ENCODE measurements around the gene LYPLAL1.
"Not testable (repeated sequence)": the region's sequence is repeated elsewhere in the genome, so short reads cannot be mapped to it uniquely, and the experiment has no call there.

Gene LYPLAL1

DNA sequence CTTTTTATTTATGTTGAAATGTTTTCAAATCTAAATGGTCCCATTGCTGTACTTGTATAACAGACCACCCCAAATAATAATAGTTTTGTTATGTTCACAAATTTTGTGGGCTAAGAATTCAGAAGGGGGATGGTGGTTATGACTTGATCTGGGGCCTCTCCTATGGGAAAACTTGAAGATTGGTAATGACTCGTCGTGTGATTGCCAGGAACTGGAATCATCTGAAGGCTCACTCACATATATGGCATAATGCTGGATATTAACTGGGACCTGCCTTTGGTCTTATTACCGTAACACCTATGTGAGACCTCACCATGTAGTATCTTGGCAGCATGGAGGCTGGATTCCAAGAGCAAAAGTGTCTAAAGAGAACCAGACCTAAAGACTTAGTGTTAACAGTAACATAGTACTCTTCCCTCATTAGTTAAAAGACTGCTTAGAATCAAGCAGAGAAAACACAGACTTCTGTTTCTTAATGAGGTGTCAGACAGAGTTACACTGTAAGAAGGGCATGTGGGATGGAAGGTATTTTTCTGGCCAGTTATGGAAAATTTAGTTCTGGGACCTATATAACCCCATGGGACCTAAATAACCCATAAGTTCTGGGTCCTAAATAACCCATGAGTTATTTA, 11.9 kb downstream of the LYPLAL1 start:
- H3K9ac ChIP-seq (ENCODE audit: insufficient read length), result no peak overlapping the region

DNA sequence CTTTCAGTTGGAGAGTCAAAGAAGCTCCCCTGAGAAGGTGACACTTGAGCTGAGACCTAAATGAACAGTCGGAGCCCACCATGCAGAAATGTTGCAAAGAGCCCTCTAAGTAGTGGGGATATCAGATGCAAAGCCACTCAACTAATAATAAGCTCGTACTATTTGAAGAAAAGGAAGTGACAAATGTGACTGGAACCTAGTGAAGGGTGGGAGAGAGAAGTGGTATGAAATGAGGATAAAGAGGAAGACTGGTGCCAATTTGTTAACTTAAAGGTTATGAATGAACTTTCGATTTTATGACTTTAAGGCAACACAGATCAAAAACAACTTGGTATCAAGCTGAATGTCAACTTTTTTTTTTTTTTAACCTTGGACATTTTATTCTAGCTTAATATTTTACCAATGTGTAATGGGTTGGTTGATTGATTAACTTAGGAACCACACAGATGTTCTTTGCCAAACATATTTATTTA, 14.7 kb downstream of the LYPLAL1 start:
- DNase-seq (ENCODE audit: low read depth, low spot score), result no peak
- Histone ChIP-seq H3K9ac (ENCODE audit: insufficient read length) (no peak overlapping the region), H3K27ac (no peak overlapping the region), H3K36me3 (ENCODE audit: insufficient read depth, low read length) (peaks cover 35% of the 10 kb centered on the region), H3K4me3 (no peak overlapping the region), H3K9me3 (ENCODE audit: low read depth, low read length) (no peaks in the 10 kb centered on the region)
- no peak for TF ChIP-seq FOXP2 (optimal IDR thresholded peaks at IDR 0.05; ENCODE audit: control extremely low read depth, extremely low read length, insufficient read depth)
- no peak for TF ChIP-seq EZH2 (IDR thresholded peaks at IDR 0.05)
- TF ChIP-seq POLR2AphosphoS5 (IDR thresholded peaks at IDR 0.05; ENCODE audit: borderline replicate concordance, low read depth, low read length), result no peak

More for the DNA sequence above, 11.9 kb downstream of the LYPLAL1 start:
- no peak overlapping the region for H3K4me3 ChIP-seq
- peaks cover 46% of the 10 kb centered on the region for H3K36me3 ChIP-seq (ENCODE audit: insufficient read depth, low read length)
- H3K27ac ChIP-seq, result no peak overlapping the region
- TF ChIP-seq POLR2AphosphoS5 (IDR thresholded peaks at IDR 0.05; ENCODE audit: borderline replicate concordance, low read depth, low read length) (no peak), FOXP2 (optimal IDR thresholded peaks at IDR 0.05; ENCODE audit: control extremely low read depth, extremely low read length, insufficient read depth) (no peak)
- DNase-seq (ENCODE audit: low read depth, low spot score), result no peak
- no peaks in the 10 kb centered on the region for H3K9me3 ChIP-seq (ENCODE audit: low read depth, low read length)

DNA sequence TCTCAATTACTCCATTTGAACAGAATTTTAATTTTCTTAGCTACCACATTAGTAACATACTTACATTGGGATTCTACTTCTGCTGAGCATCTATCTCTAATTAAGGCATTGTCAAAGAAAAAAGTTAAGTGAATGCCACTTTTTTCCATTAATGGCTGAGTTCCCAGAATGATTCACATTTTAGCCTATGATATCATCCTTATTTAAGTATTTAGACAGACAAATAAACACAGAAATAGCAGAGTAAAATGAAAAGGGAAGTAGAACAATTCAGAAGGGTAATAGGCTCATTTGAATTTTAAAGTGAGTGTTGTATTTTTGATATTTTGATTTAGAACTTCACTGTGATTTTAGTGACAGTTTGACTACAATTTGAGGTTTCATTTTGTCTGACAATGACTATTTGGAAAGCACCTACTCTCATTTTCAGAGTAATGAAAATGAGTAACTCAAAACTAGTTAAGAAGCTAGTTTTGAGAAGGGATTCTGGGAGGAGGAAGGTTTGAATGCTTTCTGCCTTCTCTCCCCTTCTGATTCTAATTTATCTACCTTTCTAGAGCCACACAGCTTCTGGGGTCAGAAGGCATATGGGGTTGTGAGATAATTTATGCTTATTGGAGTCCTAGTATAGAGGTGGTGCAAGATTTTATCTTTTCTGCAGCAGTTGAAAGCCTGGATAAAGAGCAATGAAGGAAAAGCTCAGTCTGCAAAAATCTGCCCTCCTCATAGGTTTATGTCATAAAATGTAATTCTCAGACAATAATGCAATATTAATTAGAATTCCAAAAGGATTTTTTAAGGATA, 15.5 kb downstream of the LYPLAL1 start:
- TF ChIP-seq FOXP2 (optimal IDR thresholded peaks at IDR 0.05; ENCODE audit: control extremely low read depth, extremely low read length, insufficient read depth) (no peak), POLR2AphosphoS5 (IDR thresholded peaks at IDR 0.05; ENCODE audit: borderline replicate concordance, low read depth, low read length) (no peak), EZH2 (IDR thresholded peaks at IDR 0.05) (no peak)
- no peaks in the 10 kb centered on the region for H3K9me3 ChIP-seq (ENCODE audit: low read depth, low read length)
- peaks cover 27% of the 10 kb centered on the region for H3K36me3 ChIP-seq (ENCODE audit: insufficient read depth, low read length)
- no peak overlapping the region for H3K4me3 ChIP-seq
- H3K27ac ChIP-seq, result no peak overlapping the region
- DNase-seq (ENCODE audit: low read depth, low spot score), result no peak
- no peak overlapping the region for H3K9ac ChIP-seq (ENCODE audit: insufficient read length)

DNA sequence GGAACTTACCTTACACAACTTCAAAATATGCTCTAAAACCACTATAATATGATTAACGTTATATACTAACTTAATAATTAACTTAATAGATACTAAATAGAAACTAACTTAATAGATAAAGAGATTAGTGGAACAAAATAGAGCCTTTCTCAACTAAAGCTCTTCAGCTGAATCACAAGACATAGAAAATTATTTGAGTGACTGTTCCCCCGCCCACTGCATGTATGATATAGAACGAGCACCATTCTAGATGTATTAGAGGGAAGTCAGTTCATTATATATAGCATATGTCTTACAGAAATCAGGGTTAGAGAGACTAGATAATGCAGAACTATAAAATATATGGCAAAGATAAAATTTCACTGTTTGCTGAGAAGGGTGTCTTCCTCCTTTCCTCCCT, 16.3 kb downstream of the LYPLAL1 start:
- Histone ChIP-seq H3K4me3 (no peak overlapping the region), H3K36me3 (ENCODE audit: insufficient read depth, low read length) (peaks cover 24% of the 10 kb centered on the region), H3K27ac (no peak overlapping the region), H3K9me3 (ENCODE audit: low read depth, low read length) (no peaks in the 10 kb centered on the region), H3K9ac (ENCODE audit: insufficient read length) (no peak overlapping the region)
- no peak for TF ChIP-seq POLR2AphosphoS5 (IDR thresholded peaks at IDR 0.05; ENCODE audit: borderline replicate concordance, low read depth, low read length)
- no peak for TF ChIP-seq EZH2 (IDR thresholded peaks at IDR 0.05)
- TF ChIP-seq FOXP2 (optimal IDR thresholded peaks at IDR 0.05; ENCODE audit: control extremely low read depth, extremely low read length, insufficient read depth), result no peak
- DNase-seq (ENCODE audit: low read depth, low spot score), result no peak

DNA sequence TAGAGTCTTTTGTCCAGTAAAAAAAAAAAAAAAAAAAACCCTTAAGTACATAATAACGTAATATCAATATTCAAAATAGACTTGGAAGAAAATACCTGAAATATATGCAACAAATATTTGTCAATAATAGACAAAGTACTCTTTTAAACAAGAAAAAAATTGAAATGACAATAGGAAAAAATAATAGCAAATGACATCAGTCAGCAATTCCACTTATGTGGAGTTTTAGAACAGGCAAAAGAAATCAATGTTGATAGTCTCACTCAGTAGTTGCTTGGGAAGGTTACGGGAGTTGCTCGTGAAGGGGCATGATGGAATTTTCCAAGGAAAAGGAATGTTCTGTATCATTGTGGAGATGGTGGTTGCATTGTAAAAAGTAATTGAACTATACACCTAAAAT, 16.9 kb downstream of the LYPLAL1 start:
- Histone ChIP-seq H3K9me3 (ENCODE audit: low read depth, low read length) (no peaks in the 10 kb centered on the region), H3K9ac (ENCODE audit: insufficient read length) (no peak overlapping the region), H3K4me3 (no peak overlapping the region), H3K36me3 (ENCODE audit: insufficient read depth, low read length) (peaks cover 20% of the 10 kb centered on the region), H3K27ac (no peak overlapping the region)
- no peak for DNase-seq (ENCODE audit: low read depth, low spot score)
- no peak for TF ChIP-seq EZH2 (IDR thresholded peaks at IDR 0.05)
- no peak for TF ChIP-seq FOXP2 (optimal IDR thresholded peaks at IDR 0.05; ENCODE audit: control extremely low read depth, extremely low read length, insufficient read depth)
- TF ChIP-seq POLR2AphosphoS5 (IDR thresholded peaks at IDR 0.05; ENCODE audit: borderline replicate concordance, low read depth, low read length), result no peak

DNA sequence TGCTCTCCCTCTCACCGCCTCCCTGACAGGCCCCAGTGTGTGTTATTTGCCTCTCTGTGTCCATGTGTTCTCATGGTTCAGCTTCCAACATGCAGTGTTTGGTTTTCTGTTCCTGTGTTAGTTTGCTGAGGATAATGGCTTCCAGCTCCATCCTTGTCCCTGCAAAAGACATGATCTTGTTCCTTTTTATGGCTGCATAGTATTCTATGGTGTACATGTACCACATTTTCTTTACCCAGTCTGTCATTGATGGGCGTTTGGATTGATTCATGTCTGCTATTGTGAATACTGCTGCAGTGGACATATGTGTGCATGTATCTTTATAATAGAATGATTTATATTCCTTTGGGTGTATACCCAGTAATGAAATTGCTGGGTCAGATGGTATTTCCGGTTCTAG, 22.2 kb downstream of the LYPLAL1 start:
- H3K4me3 ChIP-seq; H3K9me3 ChIP-seq (ENCODE audit: low read depth, low read length); DNase-seq (ENCODE audit: low read depth, low spot score); H3K9ac ChIP-seq (ENCODE audit: insufficient read length); H3K27ac ChIP-seq: not testable (repeated sequence)
- peaks cover 27% of the 10 kb centered on the region for H3K36me3 ChIP-seq (ENCODE audit: insufficient read depth, low read length)

DNA sequence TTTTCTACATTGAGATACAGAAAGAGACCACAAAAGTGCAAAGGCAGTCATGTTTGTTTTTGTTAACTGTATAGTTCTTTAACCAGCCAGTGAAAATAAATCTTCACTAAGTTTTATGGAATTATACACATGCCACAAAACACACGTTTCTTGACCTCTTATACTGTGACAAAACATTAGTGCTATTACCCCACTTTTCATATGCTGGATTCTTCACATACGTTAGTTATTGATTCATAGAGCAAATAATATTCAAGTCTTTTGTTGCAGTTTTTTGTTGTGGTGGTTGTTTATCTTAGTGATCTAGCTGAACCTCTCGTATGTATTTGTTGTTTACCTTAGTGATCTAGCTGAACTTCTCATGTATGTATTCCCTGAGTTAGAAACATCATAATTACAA, 28.0 kb downstream of the LYPLAL1 start:
- peaks cover 2% of the 10 kb centered on the region; the same call in 1 of the 2 replicates for H3K36me3 ChIP-seq (ENCODE audit: insufficient read depth, low read length)
- DNase-seq (ENCODE audit: low read depth, low spot score), result no peak
- H3K9ac ChIP-seq (ENCODE audit: insufficient read length), result no peak overlapping the region
- H3K9me3 ChIP-seq (ENCODE audit: low read depth, low read length), result no peaks in the 10 kb centered on the region
- TF ChIP-seq POLR2AphosphoS5 (IDR thresholded peaks at IDR 0.05; ENCODE audit: borderline replicate concordance, low read depth, low read length) (no peak), FOXP2 (optimal IDR thresholded peaks at IDR 0.05; ENCODE audit: control extremely low read depth, extremely low read length, insufficient read depth) (no peak), EZH2 (IDR thresholded peaks at IDR 0.05) (no peak)
- H3K4me3 ChIP-seq, result no peak overlapping the region
- H3K27ac ChIP-seq, result no peak overlapping the region

DNA sequence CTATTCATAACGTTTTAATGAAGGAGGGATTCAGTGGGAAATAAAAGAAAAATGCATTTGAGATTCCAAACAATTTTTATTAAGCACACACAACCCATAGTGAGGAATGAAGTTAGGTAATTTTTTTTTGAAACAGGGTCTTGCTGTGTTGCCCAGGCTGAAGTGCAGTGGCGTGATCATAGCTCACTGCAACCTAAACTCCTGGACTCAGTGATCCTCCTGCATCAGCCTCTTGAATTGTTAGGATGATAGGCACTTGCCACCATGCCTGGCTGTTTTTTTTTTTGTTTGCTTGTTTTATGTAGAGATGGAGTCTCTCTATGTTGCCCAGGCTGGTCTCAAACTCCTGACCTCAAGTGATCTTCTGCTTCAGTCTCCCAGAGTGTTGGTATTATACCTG, 28.9 kb downstream of the LYPLAL1 start:
- Histone ChIP-seq H3K36me3 (ENCODE audit: insufficient read depth, low read length) (no peaks in the 10 kb centered on the region), H3K27ac (no peak overlapping the region), H3K9me3 (ENCODE audit: low read depth, low read length) (no peaks in the 10 kb centered on the region), H3K4me3 (no peak overlapping the region), H3K9ac (ENCODE audit: insufficient read length) (no peak overlapping the region)
- DNase-seq (ENCODE audit: low read depth, low spot score), result no peak
- TF ChIP-seq FOXP2 (optimal IDR thresholded peaks at IDR 0.05; ENCODE audit: control extremely low read depth, extremely low read length, insufficient read depth), result no peak
- TF ChIP-seq POLR2AphosphoS5 (IDR thresholded peaks at IDR 0.05; ENCODE audit: borderline replicate concordance, low read depth, low read length), result no peak
- no peak for TF ChIP-seq EZH2 (IDR thresholded peaks at IDR 0.05)

Data from SK-N-MC (cell line).